Stimulated activated CD8-positive, alpha-beta memory T cell treated with anti-CD3 and anti-CD28 coated beads, Interleukin-4, amount 100 ng/mL, for 24 hours (primary cell): ENCODE data around the gene GNB5.

ENCODE experiments used
- DNase-seq: peaks from one replicate; pipeline ENCODE4 v3.0.0-alpha.2; 2020; ENCODE audit warnings: low read depth

The GNB5 gene

DNA sequence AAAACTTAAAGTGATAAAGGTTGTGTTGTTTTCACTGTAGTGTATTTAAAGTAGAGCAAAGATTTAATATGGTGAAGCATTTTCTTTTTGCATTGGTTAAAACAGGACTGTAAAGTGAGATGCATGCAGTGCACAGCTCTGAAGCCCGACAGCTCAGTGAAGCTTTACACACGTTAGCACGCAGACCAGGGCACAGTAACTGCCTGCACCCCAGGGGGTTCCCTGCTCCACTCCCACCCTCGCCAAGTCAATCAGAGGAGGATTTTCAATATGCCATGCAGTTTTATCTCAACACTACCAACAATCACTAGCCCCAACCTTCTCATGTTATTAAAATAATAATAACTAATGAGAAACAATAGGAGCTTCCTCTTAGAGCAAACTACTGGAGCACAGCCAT, 50.5 kb downstream of the GNB5 start:
- DNase-seq = no peak

DNA sequence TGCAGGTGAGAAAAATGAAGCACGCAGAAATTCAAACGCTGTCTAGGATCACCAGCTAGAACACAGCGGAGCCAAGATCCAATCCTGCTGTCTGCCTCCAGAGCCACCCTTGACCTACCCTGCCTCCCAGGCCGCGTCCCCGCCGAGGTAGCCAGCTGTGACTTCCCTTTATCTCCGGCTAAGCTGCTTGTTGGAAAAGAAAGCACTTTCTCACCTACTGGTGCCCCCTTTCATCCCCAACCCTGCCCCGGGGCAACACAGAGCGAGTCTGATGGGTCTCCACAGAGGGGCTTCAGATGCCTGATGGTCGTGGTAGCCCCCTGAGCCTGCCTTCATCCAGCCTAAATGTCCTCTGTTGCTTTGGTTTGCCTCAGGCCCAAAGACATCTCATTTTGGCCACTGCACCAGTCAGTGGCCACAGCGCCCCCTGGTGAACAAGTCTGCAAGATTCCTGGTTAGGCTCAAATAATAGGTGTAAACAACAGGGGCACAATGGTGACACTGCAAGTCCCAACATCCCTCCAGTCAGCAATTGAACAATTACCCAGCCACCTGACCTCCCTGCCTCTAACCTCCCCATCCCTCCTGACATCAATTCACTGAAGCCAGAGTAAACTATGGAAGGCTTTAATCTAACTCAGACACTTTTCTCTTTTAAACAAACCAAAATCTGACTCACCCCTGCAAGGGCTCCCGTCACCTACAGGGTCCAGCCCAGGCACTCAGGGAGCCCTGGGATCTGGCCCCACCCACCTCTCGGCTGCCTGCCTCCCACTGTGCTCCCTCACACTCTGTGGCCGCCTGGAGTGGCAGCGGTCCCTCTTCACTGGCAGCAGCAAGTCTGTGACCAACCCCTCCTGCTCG, 51.4 kb downstream of the GNB5 start:
- DNase-seq = peak; percentile 51

DNA sequence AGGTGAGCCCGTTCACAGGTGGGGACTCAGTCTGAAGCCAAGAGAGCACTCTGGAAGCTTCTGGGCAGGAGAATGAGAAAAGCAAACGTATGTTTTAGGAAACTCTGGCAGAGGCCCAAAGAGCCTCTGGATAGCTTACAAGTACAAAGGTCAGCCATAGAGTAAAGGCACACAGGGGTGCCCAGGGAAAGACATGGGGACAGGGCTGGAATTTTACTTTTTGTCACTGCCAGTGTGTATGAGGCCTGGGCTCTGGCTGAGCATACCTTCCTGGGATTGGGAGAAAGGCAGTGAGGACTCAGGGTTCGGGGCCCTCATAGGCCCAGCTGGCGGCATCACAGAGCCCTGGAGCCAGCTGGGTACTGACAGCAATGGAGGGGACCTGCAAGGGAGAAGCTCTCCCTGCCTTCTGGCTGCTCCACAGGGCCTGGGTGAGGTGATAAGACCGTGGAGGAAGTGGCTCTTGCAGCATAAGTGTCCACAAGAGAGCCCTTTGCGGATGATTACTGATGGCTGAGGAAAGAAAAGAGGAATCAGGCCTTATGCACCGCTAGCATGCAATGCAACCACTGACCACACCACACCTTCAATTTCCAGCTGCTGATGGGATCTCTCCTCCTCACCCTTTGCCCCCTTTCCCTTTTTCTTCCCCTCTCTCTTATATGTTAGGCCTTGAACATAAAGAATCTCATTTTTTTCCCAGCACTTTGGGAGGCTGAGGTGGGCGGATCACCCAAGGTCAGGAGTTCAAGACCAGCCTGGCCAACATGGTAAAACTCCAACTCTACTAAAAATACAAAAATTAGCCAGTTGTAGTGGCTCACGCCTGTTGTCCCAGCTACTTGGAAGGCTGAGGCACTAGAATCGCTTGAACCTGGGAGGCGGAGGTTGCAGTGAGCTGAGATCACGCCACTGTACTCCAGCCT, 53.5 kb downstream of the GNB5 start:
- DNase-seq = no peak

GRCh38 chr15:52136442-52136980, 54.7 kb downstream of the GNB5 start:
- DNase-seq = no peak

- DNase-seq = no peak
These were observed 56.6 kb downstream of the GNB5 start for GRCh38 chr15:52134502-52135144.

DNA sequence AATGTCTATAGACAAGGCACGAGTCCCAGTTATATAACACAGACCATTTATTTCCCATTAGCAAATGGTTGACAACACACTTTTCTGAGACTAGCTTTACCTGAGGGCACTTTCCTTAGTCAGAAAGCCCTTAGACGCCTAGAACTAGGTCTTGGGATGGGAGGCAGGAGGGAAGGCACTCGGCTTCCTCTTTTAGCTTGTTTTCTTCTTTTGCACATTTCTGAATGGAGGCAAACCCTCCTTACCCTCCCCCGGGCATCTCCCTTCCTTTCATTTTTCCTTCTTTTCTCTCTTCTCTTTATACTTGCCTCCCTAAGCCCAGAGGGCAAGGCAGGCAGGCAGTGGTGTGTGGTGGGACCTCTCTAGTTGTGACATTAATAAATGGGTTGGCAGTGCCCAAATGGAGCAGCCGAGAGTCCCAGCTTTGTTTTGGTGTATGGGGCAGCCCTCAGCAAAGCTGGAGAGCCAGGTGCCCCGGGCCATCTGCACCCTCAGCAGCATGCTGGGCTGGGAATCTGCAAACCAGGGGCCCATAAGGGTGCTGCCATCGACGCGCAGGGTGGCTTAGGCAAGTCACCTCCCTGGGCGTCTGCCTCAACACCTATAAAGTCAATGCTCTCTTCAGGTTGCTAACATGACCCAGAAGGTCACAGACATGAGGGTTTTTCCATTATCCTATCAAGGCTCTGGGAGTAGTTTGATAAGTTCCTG, 57.5 kb downstream of the GNB5 start:
- no peak for DNase-seq

- no peak for DNase-seq
These were observed 59.1 kb downstream of the GNB5 start for GRCh38 chr15:52132066-52132465.

DNA sequence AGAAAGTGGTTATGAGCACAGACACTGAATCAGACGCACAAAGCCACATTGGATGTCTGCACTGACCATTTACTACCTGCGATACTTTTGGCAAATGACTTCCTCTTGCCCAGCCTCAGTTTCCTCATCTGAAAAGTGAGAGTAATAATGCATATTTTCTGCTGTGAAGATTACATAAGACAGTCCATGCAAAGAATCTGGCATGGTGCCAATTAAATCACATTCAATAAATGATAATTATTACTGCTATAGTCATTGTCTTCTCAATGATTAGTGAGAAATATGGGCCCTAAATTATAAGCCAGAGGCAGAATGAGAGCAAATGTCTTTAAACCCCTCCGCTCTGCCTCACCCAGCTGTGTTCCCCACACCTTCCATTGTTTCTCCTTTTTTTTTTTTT, 62.6 kb downstream of the GNB5 start:
- no peak for DNase-seq

DNA sequence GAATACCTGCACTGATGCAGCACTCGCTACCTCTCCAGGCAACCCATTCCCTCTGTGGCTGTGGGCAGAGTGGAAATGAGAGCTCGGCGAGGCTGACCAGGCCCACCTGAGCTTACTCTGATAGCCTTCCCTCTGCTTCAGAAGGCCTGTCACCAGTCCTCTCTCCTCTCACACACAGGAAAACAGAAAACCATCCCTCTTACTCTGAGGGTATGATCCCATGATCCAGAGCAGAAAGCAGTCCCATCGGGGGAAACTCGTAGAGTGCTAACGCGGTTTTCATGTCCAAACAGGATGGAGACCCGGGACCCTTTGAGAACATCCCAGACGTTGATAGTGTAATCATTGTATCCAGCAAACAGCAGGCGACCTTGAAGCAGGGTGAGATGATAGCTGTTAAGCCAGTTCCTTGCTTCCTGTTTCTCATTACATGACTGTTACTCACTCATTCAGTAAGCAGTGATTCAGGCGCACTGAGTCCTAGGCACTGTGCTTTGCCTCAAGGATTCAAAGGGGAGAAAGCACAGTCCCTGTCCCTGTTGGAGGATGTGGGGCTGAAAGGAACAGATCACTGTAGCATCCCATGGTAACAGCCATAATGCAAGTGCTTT, 66.8 kb downstream of the GNB5 start:
- DNase-seq = no peak

- DNase-seq = no peak
These were observed 69.3 kb downstream of the GNB5 start for GRCh38 chr15:52121896-52122295.

GRCh38 chr15:52121006-52121405, 70.2 kb downstream of the GNB5 start:
- DNase-seq = no peak

DNA sequence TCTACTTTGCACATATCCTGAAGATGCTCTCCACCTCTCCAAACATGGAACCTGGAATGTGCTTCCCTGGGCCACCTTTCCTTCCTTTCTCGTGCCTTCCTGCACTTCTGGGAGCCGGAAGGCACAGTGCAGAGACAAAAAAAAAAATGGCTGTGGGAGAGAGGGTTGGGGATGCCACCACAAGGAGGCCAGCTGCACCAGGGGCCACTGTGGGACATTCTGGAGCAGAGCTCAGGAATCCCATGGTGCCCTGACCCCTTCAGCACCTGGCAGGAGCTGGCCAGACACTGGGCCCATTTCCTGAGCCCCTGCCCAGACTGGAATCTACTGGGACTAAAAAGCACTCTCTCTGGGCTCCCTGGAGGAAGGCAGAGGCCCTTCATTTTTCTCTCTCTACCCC, 70.7 kb downstream of the GNB5 start:
- DNase-seq = no peak

DNA sequence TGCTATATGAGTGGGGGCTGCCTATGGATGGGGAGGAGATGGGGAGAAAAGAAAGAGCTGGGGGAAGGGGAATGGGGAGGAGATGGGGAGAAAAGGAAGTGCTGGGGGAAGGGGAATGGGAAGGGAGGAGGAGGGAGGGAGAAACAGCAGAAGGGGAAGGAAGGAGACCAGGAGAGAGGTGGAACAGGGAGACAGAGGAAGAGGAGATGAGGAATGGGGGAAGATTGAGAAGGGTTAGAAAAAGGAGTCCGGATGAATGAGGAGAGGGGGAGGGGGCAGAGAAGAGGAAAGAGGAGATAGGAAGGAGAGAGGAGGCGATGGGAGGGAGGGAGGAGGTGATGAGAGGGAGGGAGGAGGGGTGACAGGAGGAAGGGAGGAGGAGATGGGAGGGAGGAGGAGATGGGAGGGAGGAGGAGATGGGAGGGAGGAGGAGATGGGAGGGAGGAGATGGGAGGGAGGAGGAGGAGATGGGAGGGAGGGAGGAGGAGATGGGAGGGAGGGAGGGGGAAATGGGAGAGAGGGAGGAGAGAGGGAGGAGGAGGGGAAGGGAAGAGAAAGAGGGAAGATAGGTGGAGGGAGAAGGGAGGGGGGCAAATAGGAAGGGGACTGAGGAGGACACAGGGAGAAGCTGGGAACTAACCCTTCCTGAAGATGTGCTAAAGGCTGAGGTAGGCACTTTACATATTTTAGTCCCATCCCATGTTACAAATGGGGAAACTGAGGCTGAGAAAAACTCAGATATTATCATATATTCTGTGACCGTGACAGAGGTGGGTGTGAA, 72.0 kb downstream of the GNB5 start:
- DNase-seq = no peak

DNA sequence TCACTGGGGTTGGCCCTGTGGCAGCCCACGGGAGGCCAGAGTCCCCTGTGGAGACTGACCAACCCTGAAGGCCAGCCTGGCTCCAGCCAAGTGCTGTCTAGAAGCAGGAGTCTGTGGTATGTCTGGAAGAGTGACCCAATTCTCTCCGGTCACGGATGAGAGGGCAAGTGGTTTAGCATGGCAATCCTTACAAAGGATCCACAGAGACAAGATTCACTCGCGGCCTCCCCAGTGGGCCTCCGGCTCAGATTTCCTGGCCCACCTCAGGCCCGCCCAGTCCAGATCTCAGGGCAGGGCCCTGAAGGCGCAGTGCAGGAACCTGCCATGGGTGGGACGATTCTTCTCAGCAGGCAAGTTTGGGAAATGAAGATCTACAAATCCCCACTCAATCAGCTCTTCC, 73.6 kb downstream of the GNB5 start:
- DNase-seq = no peak

DNA sequence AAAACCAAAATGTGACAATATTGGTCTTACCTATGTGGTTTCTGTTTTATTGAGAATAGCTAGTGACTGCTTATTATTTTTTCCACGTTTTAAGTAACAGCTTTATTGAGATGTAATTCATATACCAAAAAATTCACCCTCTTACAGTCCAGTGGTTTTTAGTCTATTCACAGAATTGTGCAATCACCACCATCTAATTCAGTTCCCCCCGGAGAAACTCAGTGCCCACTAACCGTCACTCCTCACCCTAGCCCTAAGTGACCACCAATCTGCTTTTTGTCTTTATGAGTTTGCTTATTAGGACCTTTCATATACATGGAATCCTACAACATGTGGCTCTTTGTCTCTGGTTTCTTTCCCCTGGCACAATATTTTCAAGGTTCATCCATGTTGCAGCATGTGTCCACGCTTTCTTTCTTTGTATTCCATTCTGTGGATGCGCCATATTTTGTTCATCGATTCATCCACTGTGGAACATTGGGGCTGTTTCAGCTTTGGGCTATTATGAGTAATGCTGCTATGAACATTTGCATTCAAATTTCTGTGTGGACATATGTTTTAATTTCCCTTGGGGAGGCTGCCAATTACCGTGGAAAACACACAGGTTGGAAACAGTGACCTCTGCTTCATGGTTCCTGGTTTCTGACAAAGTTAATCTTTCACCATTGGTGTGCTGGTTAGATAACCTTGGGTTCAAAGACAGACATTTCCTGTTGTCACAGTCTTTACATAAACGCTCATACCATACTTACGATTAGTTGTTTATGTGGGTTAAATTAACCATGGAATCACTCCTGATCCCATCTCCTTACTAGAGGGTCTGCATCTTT, 75.4 kb downstream of the GNB5 start:
- DNase-seq = no peak

- no peak for DNase-seq
These were observed 76.7 kb downstream of the GNB5 start for GRCh38 chr15:52114261-52115055.

DNA sequence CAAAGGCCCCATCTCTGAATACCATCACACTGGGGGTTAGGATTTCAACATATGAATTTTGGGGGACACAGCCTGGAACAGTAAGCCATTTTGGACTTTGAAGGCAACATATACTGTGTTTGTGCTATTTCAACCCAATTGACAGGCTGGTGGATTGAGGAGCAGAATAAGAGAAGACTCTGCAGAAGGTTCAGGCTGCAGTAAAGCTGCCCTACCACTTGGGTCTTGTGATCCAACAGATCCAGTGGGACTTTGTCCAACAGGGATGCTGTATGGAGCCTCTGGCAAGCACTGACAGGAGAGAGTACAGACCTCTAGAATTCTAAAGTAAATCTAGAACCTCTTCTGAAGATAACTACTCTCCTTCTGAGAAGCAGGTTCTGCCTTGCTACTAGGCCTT, 77.5 kb downstream of the GNB5 start:
- no peak for DNase-seq

DNA sequence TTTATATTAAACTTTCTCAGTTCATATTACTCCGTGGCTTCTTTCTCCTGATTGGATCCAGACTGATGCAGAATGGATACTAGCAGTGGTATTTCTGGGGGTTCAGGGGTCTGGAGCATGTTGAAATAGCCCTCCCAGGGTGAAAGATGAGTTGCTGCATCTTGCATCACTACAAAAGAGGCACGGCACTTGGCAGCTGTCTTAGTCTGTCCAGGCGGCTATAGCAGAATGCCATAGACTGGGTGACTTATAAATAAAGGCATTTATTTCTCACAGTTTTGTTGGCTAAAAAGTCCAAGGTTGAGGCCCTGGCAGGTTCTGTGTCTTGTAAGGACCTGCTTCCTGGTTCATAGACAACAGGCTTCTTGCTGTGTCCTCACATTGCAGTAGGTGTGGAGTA, 78.0 kb downstream of the GNB5 start:
- DNase-seq = no peak
